AG10803 (cell line): ENCODE measurements around the gene PSMD7.

Source experiments
- DNase-seq: peaks from one replicate; pipeline ENCODE4 v3.0.0; 2010; ENCODE audit warnings: low read depth
- H3K4me3 ChIP-seq: 2 replicates; pipeline ENCODE4 v1.5.1; 2011; ENCODE audit warnings: mild to moderate bottlenecking, low read length, control low read depth
- CTCF ChIP-seq: conservative IDR thresholded peaks from 2 replicates; pipeline ENCODE4 v1.5.1; 2011; ENCODE audit warnings: mild to moderate bottlenecking, low read length, control low read depth, inconsistent platforms

Gene PSMD7

GRCh38 chr16:74279805-74280204 is 16.8 kb upstream of the PSMD7 start:
- DNase-seq, result no peak
- no peak for TF ChIP-seq CTCF
- H3K4me3 ChIP-seq, result no peak overlapping the region

GRCh38 chr16:74280448-74280847 is 16.2 kb upstream of the PSMD7 start:
- no peak for TF ChIP-seq CTCF
- DNase-seq, result no peak

DNA sequence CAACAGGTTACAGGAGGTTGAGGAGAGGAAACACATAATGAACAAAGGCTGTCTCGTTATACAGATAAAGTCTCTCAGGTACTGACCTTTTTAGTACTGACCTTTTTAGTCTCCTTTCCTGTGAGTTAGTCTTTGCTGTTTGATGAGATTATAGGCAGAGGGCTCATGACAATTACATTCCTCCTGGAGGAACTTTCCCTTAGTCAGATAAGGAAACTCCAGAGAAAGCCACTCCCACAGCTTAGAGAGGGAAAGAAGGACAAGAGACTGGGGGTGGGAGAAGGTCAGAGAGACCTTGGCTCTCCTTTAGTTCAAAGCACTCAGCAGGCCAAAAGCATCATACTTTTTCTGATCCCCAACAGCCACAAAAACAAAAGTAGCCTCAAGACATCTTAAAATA is 15.3 kb upstream of the PSMD7 start:
- DNase-seq, result no peak
- no peak overlapping the region for H3K4me3 ChIP-seq
- TF ChIP-seq CTCF, result no peak

More at GRCh38 chr16:74280448-74280847, 16.2 kb upstream of the PSMD7 start:
- no peak overlapping the region for H3K4me3 ChIP-seq

DNA sequence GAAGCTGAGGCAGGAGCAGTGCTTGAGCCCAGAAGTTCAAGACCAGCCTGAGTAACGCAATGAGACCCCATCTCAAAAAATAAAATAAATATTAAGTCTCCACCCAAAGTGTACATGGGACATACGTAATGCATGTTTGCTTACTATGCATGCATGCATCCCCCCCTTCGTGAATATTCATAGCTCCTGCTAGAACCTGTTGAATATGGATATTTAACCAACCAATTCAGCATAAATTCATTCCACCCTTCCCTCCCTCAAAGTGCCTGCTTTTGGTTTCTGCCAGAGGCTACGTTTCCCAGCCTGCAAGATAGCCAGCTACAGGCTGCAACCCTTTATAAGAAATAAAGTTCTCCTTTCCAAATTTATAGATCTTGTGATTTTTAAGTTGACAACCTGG is 12.9 kb upstream of the PSMD7 start:
- DNase-seq, result no peak
- H3K4me3 ChIP-seq, result no peak overlapping the region
- no peak for TF ChIP-seq CTCF

GRCh38 chr16:74288065-74288464 is 8.5 kb upstream of the PSMD7 start:
- TF ChIP-seq CTCF, result no peak
- no peak for DNase-seq
- no peak overlapping the region for H3K4me3 ChIP-seq

GRCh38 chr16:74290356-74290755 is 6.3 kb upstream of the PSMD7 start:
- H3K4me3 ChIP-seq, result no peak overlapping the region
- no peak for TF ChIP-seq CTCF

GRCh38 chr16:74291176-74291575 is 5.4 kb upstream of the PSMD7 start:
- H3K4me3 ChIP-seq, result no peak overlapping the region
- DNase-seq, result no peak
- no peak for TF ChIP-seq CTCF

More at GRCh38 chr16:74290356-74290755, 6.3 kb upstream of the PSMD7 start:
- no peak for DNase-seq
